Measurements from ENCODE around the gene TRIM25.

Gene TRIM25, protein sequence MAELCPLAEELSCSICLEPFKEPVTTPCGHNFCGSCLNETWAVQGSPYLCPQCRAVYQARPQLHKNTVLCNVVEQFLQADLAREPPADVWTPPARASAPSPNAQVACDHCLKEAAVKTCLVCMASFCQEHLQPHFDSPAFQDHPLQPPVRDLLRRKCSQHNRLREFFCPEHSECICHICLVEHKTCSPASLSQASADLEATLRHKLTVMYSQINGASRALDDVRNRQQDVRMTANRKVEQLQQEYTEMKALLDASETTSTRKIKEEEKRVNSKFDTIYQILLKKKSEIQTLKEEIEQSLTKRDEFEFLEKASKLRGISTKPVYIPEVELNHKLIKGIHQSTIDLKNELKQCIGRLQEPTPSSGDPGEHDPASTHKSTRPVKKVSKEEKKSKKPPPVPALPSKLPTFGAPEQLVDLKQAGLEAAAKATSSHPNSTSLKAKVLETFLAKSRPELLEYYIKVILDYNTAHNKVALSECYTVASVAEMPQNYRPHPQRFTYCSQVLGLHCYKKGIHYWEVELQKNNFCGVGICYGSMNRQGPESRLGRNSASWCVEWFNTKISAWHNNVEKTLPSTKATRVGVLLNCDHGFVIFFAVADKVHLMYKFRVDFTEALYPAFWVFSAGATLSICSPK

DNA sequence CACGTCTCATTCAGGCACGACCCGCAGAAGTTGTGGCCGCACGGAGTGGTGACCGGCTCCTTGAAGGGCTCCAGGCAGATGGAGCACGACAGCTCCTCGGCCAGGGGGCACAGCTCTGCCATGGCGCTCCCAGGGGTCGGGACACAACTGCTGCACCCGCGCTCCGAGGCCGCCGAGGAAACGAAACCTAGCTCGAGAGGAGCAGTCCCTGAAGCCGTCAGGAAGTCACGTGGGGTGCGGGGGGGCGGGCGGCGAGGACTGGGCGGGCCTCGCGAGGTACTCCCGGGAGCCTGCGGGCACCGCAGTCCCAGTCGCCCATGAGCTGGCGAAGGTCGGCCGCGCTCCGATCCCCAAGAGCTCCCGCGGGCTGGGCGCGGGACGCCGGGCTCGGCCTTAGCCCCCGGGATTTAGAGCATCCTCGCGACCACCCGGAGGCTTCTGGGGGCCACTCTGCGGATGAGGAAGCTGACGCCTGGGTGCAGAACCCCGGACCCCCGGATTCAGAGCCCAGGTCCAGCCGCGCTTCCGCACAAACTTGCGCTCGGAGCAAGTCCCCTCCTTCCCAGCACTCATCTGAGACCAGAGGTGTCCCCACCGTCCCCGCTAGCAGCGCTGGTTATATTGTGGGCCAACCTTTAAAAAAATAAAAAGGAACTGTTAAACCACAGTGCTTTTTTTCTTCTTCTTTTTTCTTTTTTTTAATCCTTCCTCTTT, at the start of gene TRIM25:
TRIM25 (minus strand) TSS at position 183 of the 714 bp plus-strand sequence; CDS start at position 122, 61 bp downstream.
- TF ChIP-seq, protein P1, sequence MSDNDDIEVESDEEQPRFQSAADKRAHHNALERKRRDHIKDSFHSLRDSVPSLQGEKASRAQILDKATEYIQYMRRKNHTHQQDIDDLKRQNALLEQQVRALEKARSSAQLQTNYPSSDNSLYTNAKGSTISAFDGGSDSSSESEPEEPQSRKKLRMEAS (IDR thresholded peaks at IDR 0.05) = peak; percentile 45; the same call in 1 of the 2 replicates
- TF ChIP-seq TEAD4 (IDR thresholded peaks at IDR 0.05) (0 out of 2 replicates have a peak, but pooled peaks have one; percentile 9), TAF1 (IDR thresholded peaks at IDR 0.05; ENCODE audit: low read depth) (peak; percentile 94), EP300 (IDR thresholded peaks at IDR 0.05; ENCODE audit: borderline replicate concordance) (peak; percentile 14; the same call in 1 of the 2 replicates), CREB1 (IDR thresholded peaks at IDR 0.05; ENCODE audit: low read depth) (no peak), ZBTB7A (IDR thresholded peaks at IDR 0.05; ENCODE audit: low read depth) (peak; percentile 23; the same call in 1 of the 2 replicates), FOXM1 (IDR thresholded peaks at IDR 0.05; ENCODE audit: borderline replicate concordance, low read depth) (no peak), NFIC (IDR thresholded peaks at IDR 0.05) (no peak), RAD21 (IDR thresholded peaks at IDR 0.05; ENCODE audit: low read depth) (no peak), TCF12 (IDR thresholded peaks at IDR 0.05; ENCODE audit: low read depth) (0 out of 2 replicates have a peak, but pooled peaks have one; percentile 56), YY1 (IDR thresholded peaks at IDR 0.05; ENCODE audit: low read depth) (peak; percentile 57; the same call in 1 of the 2 replicates)
- TF ChIP-seq, protein P2, sequence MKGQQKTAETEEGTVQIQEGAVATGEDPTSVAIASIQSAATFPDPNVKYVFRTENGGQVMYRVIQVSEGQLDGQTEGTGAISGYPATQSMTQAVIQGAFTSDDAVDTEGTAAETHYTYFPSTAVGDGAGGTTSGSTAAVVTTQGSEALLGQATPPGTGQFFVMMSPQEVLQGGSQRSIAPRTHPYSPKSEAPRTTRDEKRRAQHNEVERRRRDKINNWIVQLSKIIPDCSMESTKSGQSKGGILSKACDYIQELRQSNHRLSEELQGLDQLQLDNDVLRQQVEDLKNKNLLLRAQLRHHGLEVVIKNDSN (IDR thresholded peaks at IDR 0.05) = peak; percentile 96

DNA sequence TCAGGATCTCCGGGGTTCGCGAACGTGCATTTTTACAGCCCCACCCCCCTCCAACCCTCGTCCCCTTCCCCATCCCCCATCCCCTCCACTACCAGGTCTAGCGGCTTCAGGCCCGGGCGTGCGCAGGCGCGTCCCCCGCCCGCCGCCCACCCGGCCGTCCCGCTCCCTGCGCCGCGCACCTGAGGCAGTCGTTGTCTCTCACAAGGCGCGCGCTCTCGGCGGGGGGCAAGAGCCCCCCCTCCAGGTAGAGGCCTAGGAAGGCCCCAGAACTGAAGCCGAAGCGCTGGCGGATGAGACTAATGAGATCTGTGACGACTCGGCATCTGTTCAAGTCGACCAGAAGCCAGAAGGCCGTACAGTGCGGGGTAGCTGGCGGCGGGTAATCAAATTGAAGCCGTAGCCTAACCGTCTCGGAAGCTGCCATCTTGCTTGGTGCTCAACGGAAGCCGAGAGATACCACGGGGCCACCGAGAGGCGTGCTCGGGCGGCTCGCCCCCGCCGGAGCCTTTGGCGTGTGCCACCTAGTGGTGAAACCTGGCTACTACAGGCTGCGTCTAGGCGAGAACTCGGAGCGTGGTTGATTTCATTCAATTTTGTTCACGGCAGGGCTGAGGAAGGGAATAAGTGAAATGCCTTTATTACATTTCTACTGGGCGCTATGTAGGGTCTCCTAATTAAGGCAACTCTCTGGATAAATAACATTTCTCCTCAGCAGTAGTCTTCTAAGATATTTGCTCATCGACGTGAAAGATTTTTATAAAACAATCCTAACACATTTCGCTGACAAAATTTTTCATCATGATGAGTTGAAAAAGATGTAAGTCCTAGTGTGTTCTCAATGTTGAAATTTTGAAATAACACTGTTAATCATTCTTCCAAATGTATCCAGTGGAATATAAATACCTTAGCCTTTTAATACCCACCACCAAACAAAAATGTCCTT, 47.0 kb upstream of the TRIM25 start, which contains the start of gene COIL:
COIL (minus strand) TSS at position 455 of the 943 bp plus-strand sequence; CDS start at position 424, 31 bp downstream.
- TF ChIP-seq EP300 (IDR thresholded peaks at IDR 0.05; ENCODE audit: borderline replicate concordance) = peak; percentile 38; the same call in 1 of the 2 replicates
- TF ChIP-seq FOXM1 (IDR thresholded peaks at IDR 0.05; ENCODE audit: borderline replicate concordance, low read depth) = no peak
- TF ChIP-seq, protein P2 (IDR thresholded peaks at IDR 0.05) = peak; percentile 76
- TF ChIP-seq RAD21 (IDR thresholded peaks at IDR 0.05; ENCODE audit: low read depth) = peak; percentile 63
- TF ChIP-seq CEBPB (IDR thresholded peaks at IDR 0.05) = no peak
- peak; percentile 48; the same call in 1 of the 2 replicates for TF ChIP-seq EGR1 (IDR thresholded peaks at IDR 0.05)
- TF ChIP-seq ZBTB7A (IDR thresholded peaks at IDR 0.05; ENCODE audit: low read depth) = peak; percentile 58; the same call in 1 of the 2 replicates
- no peak for TF ChIP-seq TCF12 (IDR thresholded peaks at IDR 0.05; ENCODE audit: low read depth)
- TF ChIP-seq TEAD4 (IDR thresholded peaks at IDR 0.05) = 0 out of 2 replicates have a peak, but pooled peaks have one; percentile 24
- TF ChIP-seq TAF1 (IDR thresholded peaks at IDR 0.05; ENCODE audit: low read depth) = peak; percentile 80
- no peak for TF ChIP-seq NFIC (IDR thresholded peaks at IDR 0.05)
- TF ChIP-seq, protein P3, sequence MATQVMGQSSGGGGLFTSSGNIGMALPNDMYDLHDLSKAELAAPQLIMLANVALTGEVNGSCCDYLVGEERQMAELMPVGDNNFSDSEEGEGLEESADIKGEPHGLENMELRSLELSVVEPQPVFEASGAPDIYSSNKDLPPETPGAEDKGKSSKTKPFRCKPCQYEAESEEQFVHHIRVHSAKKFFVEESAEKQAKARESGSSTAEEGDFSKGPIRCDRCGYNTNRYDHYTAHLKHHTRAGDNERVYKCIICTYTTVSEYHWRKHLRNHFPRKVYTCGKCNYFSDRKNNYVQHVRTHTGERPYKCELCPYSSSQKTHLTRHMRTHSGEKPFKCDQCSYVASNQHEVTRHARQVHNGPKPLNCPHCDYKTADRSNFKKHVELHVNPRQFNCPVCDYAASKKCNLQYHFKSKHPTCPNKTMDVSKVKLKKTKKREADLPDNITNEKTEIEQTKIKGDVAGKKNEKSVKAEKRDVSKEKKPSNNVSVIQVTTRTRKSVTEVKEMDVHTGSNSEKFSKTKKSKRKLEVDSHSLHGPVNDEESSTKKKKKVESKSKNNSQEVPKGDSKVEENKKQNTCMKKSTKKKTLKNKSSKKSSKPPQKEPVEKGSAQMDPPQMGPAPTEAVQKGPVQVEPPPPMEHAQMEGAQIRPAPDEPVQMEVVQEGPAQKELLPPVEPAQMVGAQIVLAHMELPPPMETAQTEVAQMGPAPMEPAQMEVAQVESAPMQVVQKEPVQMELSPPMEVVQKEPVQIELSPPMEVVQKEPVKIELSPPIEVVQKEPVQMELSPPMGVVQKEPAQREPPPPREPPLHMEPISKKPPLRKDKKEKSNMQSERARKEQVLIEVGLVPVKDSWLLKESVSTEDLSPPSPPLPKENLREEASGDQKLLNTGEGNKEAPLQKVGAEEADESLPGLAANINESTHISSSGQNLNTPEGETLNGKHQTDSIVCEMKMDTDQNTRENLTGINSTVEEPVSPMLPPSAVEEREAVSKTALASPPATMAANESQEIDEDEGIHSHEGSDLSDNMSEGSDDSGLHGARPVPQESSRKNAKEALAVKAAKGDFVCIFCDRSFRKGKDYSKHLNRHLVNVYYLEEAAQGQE (IDR thresholded peaks at IDR 0.05; ENCODE audit: low read depth) = no peak
- TF ChIP-seq CREB1 (IDR thresholded peaks at IDR 0.05; ENCODE audit: low read depth) = no peak
- TF ChIP-seq, protein P1 (IDR thresholded peaks at IDR 0.05) = peak; percentile 81
- peak; percentile 92 for TF ChIP-seq YY1 (IDR thresholded peaks at IDR 0.05; ENCODE audit: low read depth)

DNA sequence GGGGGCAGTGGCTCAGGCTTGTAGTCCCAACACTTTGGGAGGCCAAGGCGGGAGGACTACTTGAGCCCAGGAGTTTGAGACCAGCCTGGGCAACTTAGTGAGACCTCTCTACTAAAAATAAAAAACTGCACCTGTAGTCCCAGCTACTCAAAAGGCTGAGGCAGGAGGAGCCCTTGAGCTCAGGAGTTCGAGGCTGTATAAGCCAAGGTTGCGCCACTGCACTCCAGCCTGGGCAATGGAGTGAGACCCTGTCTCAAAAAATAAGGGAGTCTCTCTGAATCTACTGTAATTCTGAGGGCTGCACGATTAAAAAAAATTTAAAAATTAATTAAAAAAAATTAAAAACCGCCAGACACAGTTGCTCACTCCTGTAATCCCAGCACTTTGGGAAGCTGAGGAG, 43.1 kb upstream of the TRIM25 start:
- TF ChIP-seq FOXM1 (IDR thresholded peaks at IDR 0.05; ENCODE audit: borderline replicate concordance, low read depth) = no peak
- TF ChIP-seq YY1 (IDR thresholded peaks at IDR 0.05; ENCODE audit: low read depth) = no peak
- TF ChIP-seq CREB1 (IDR thresholded peaks at IDR 0.05; ENCODE audit: low read depth) = no peak
- no peak for TF ChIP-seq NFIC (IDR thresholded peaks at IDR 0.05)
- no peak for TF ChIP-seq ZBTB7A (IDR thresholded peaks at IDR 0.05; ENCODE audit: low read depth)

DNA sequence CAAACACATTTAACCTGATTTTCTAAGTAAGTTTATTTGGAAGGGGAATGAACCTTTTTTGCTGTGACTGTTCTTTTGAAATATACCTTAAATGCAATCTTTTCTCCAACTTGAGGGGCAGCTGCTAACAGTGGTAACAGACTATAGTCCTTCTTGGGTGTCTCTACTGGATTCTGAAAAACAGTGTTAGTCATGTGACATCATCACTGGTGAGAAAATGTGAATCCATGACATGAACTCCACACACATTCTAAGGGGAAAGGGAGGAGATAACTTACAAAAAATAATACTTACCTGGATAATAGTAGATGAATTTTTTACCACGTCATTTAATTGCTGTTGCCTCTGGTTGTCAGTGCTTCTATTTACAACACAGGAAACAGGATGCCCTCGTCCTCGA, 35.7 kb upstream of the TRIM25 start:
- TF ChIP-seq TEAD4 (IDR thresholded peaks at IDR 0.05) (no peak), TAF1 (IDR thresholded peaks at IDR 0.05; ENCODE audit: low read depth) (no peak), FOXM1 (IDR thresholded peaks at IDR 0.05; ENCODE audit: borderline replicate concordance, low read depth) (no peak), CREB1 (IDR thresholded peaks at IDR 0.05; ENCODE audit: low read depth) (no peak), RAD21 (IDR thresholded peaks at IDR 0.05; ENCODE audit: low read depth) (no peak), ZBTB7A (IDR thresholded peaks at IDR 0.05; ENCODE audit: low read depth) (no peak), YY1 (IDR thresholded peaks at IDR 0.05; ENCODE audit: low read depth) (no peak), NFIC (IDR thresholded peaks at IDR 0.05) (no peak), TCF12 (IDR thresholded peaks at IDR 0.05; ENCODE audit: low read depth) (no peak)
- TF ChIP-seq, protein P1 (IDR thresholded peaks at IDR 0.05) = no peak
- TF ChIP-seq, protein P2 (IDR thresholded peaks at IDR 0.05) = no peak
- TF ChIP-seq, protein P3 (IDR thresholded peaks at IDR 0.05; ENCODE audit: low read depth) = no peak
